Uterus (tissue), 4 donors: ENCODE results near the gene KLC4. TPM values are rescaled to one million over a fixed set of nuclear protein-coding genes. Genes with fewer than 3 reads are reported as not detected.
A peak's percentile ranks its signal among the peaks of the same experiment; 100 is the strongest.

ENCODE experiments used
- DNase-seq, 2 donors: peaks; one replicate each; pipeline ENCODE4 v3.0.0-alpha.2; 2019 to 2020
- H3K27ac ChIP-seq, 2 donors: fragments of 200-600 bp; sonication (generic); 1 replicate in 1 of 2; 2 replicates in 1 of 2; pipeline ENCODE4 v1.5.1; 2016 to 2018
- H3K27me3 ChIP-seq, 2 donors: fragments of 200-600 bp; sonication (generic); one replicate each; pipeline ENCODE4 v1.5.1; 2018 to 2019; ENCODE audit warnings: control low read depth in 1 of 2
- H3K36me3 ChIP-seq, 2 donors: fragments of 200-600 bp; sonication (generic); one replicate each; pipeline ENCODE4 v1.5.1; 2019; ENCODE audit warnings: control low read depth in 1 of 2
- H3K4me1 ChIP-seq, 2 donors: fragments of 200-600 bp; sonication (generic); one replicate each; pipeline ENCODE4 v1.5.1; 2018 to 2019; ENCODE audit warnings: control low read depth in 1 of 2
- H3K4me3 ChIP-seq, 2 donors: fragments of 200-600 bp; sonication (generic); 1 replicate in 1 of 2; 2 replicates in 1 of 2; pipeline ENCODE4 v1.5.1; 2018 to 2019; ENCODE audit warnings: mild to moderate bottlenecking in 1 of 2
- H3K9me3 ChIP-seq, 2 donors: fragments of 200-600 bp; sonication (generic); one replicate each; pipeline ENCODE4 v1.5.1; 2019; ENCODE audit warnings: control low read depth in 1 of 2
- POLR2A ChIP-seq, 2 donors: fragments of 450-650 bp; IDR thresholded peaks; one replicate each; pipeline ENCODE4 v1.6.1; 2016; ENCODE audit warnings: antibody characterized with exemption in 2 of 2, mild to moderate bottlenecking in 1 of 2, moderate library complexity in 1 of 2
- intact Hi-C: fragments of 100-400 bp; cut with DNase I; formaldehyde crosslinking; loops from one replicate; pipeline ENCODE4 v1.15.1; 2023; ENCODE audit warnings: low total_unique reads
- total RNA-seq, 4 donors: library from RNA; depleted of rRNA in 3 of 4; stranded (reverse); fragments of >200 nt in 3 of 4; gene quantifications; one replicate each; pipeline versions ENCODE4 v1.1.0 to v1.2.4, GENCODE V29; 2014 to 2023
- TF ChIP-seq, protein P1 (sequence below), 4 experiments: fragments of 200-600 bp in 2 of 4; fragments of 450-650 bp in 2 of 4; sonication (generic) in 2 of 4; IDR thresholded peaks; one replicate each; pipeline ENCODE4 v1.5.1; 2016 to 2019; ENCODE audit warnings: antibody characterized with exemption in 4 of 4, mild to moderate bottlenecking in 2 of 4, moderate library complexity in 1 of 4
- donor health status: DM: yes; HTN: yes; CAD: no.

KLC4 gene
- total RNA-seq, 4 donors from 2014 or later: 2.8 to 30.6 (median 27.2) TPM

DNA sequence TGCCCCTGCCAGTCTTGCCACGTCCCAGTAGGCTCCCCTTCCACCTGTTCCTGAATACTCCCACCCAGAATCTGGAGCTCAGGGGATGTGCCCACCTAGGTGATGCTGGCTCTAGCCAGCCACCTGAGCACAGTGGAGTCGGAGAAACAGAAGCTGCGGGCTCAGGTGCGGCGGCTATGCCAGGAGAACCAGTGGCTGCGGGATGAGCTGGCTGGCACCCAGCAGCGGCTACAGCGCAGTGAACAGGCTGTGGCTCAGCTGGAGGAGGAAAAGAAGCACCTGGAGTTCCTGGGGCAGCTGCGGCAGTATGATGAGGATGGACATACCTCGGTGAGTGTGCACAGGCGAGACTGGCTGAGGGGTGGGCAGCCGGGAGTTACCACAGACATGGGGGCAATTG is 3.4 kb downstream of the KLC4 start:
- Histone ChIP-seq H3K27me3 (no peaks in the 10 kb centered on the region), H3K9me3 (no peaks in the 10 kb centered on the region), H3K4me3 (no peak overlapping the region), H3K27ac (no peak overlapping the region), H3K36me3 (no peaks in the 10 kb centered on the region), H3K4me1 (peaks cover 9 to 10% of the 10 kb centered on the region in 2 donors)
- TF ChIP-seq, protein P1, sequence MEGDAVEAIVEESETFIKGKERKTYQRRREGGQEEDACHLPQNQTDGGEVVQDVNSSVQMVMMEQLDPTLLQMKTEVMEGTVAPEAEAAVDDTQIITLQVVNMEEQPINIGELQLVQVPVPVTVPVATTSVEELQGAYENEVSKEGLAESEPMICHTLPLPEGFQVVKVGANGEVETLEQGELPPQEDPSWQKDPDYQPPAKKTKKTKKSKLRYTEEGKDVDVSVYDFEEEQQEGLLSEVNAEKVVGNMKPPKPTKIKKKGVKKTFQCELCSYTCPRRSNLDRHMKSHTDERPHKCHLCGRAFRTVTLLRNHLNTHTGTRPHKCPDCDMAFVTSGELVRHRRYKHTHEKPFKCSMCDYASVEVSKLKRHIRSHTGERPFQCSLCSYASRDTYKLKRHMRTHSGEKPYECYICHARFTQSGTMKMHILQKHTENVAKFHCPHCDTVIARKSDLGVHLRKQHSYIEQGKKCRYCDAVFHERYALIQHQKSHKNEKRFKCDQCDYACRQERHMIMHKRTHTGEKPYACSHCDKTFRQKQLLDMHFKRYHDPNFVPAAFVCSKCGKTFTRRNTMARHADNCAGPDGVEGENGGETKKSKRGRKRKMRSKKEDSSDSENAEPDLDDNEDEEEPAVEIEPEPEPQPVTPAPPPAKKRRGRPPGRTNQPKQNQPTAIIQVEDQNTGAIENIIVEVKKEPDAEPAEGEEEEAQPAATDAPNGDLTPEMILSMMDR (IDR thresholded peaks at IDR 0.05): no peak
- no peak for TF ChIP-seq POLR2A (IDR thresholded peaks at IDR 0.05)
- intact Hi-C loops: no loop called here
- no peak for DNase-seq

DNA sequence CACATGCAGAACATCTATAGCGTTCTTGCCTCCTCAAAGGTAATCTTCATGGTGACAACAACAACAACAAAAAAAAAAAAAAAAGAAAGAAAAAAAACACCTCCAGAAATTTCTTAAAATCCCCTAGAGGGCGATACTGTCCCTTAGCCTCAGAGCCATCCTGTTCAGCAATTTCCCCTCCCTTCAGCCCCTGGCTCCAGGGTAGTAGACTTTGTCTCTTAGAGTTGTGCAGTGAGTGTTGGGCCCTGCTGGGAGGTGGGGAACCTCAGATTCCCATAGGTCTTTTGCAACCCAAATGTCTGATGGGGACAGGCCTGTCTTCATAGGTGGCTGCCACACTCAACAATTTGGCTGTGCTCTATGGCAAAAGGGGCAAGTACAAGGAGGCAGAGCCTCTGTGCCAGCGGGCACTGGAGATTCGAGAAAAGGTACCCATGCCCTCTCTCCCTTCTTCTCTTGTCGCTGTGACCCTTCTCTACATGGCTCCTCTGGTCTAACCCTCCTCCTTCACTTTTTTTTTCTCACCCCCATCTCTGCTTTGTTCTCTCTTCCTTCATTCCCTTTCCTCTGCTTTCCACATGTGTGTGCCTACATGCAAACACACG is 10.7 kb downstream of the KLC4 start:
- Histone ChIP-seq H3K4me3 (no peak overlapping the region), H3K27ac (peak overlapping the region; percentile 55 to 94), H3K27me3 (no peaks in the 10 kb centered on the region), H3K4me1 (peaks cover 0 to 4% of the 10 kb centered on the region in 2 donors), H3K9me3 (no peaks in the 10 kb centered on the region), H3K36me3 (no peaks in the 10 kb centered on the region)
- TF ChIP-seq, protein P1 (IDR thresholded peaks at IDR 0.05): peak; percentile 45 to 70 (median 58)
- TF ChIP-seq POLR2A (IDR thresholded peaks at IDR 0.05): no peak
- DNase-seq: peak in 1 of 2 donors; percentile 46
- intact Hi-C loops: loop anchor here (10.0 kb wide), 1 partner anchor 55 kb away; no protein-coding TSS in a partner anchor

DNA sequence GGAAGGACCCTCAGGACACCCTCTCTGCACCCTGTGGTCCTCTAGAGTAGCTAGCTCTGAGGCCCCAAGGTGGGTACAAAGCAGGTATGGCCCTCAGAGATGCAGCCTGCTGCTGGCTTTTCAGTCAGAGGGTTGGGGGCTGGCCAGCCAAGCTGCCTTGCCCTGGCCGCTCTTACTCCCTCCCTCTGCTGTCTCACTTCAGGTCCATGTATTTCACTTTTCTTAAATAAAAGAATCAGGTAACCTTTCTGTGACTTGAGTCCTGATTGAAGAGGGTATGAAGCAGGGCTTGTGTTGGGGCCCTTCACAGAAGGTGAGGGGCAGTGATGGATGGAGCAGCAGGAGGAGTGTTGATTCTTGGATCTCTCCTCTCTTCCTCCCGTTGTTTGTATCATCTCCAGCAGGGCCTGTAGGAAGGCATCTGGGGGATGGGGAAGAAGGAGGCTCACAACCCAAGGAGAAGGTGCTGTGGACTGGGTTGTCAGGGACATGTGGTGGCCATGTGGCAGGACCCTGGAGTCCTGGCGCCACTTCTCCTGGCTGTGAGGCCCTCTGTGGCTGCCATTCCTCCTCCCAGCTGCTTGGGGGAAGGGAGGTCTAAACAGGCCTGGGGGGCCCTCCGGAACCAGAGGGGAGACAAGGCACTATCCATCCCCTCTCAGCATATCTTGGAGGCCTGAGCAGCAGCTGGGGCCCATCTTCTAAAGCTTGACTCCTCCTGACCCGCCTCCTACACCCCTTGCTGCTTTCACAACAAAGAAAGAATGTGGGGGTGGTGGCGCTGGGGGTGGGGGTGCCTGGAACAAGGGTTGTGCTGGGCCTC is 15.6 kb downstream of the KLC4 start:
- peak overlapping the region; percentile 69 to 80 for H3K4me3 ChIP-seq
- H3K4me1 ChIP-seq: peaks cover 0 to 4% of the 10 kb centered on the region in 2 donors
- H3K36me3 ChIP-seq: no peaks in the 10 kb centered on the region
- H3K27ac ChIP-seq: peak overlapping the region; percentile 85 to 94
- peak; percentile 88 to 92 for DNase-seq
- no peaks in the 10 kb centered on the region for H3K27me3 ChIP-seq
- intact Hi-C loops: loop anchor here (10.0 kb wide), 1 partner anchor 50 kb away; no protein-coding TSS in a partner anchor
- no peaks in the 10 kb centered on the region for H3K9me3 ChIP-seq
- TF ChIP-seq, protein P1 (IDR thresholded peaks at IDR 0.05): no peak
- no peak for TF ChIP-seq POLR2A (IDR thresholded peaks at IDR 0.05)

DNA sequence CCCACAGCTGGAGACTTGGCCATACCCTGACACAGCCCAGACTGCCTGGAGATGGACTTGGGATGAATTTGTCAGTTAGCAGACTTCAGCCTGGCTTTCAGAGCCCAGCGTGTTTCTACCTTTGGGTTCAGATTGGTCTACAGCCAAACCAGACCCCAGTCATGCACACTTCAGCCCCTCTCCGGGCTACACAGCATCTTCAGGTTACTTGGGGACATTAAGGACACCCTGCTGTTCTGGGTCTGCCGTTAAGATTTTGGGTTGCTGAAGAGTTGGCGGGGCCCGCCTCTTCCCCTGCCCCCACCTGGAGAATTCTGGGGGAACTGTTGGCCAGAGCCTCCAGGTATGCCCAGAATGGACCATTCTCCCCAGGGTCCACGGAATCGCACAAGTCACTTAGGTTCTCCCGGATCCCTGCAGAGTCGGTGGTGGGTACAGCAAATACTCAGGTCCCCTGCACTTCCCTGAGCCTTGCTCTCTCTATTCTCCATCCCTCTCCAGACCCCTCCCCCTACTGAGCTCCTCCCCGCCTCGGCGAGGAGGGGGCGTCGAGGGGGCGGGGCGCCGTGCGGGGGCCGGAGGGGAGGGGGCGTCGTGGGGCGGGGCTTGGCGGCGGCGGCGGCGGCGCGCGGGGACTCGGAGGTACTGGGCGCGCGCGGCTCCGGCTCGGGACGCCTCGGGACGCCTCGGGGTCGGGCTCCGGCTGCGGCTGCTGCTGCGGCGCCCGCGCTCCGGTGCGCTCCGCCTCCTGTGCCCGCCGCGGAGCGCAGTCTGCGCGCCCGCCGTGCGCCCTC is 16.4 kb downstream of the KLC4 start, which contains the start of gene PTK7:
Gene PTK7 (plus strand): TSS at position 645 of the 794 bp plus-strand sequence. CDS start 175 bp downstream, outside the sequence.
- Histone ChIP-seq H3K27ac (peak within 1 kb of the TSS; percentile 85 to 94), H3K9me3 (no peaks in the 10 kb centered on the region), H3K36me3 (no peaks in the 10 kb centered on the region), H3K4me1 (peaks cover 0 to 4% of the 10 kb centered on the region in 2 donors), H3K27me3 (no peaks in the 10 kb centered on the region), H3K4me3 (peak within 1 kb of the TSS; percentile 69 to 80)
- peak in 1 of 2 donors; percentile 60 for TF ChIP-seq POLR2A (IDR thresholded peaks at IDR 0.05)
- TF ChIP-seq, protein P1 (IDR thresholded peaks at IDR 0.05): no peak
- peak; percentile 69 to 79 for DNase-seq
- intact Hi-C loops: loop anchor here (10.0 kb wide), 1 partner anchor 49 kb away; no protein-coding TSS in a partner anchor
